Measurements from ENCODE around the gene CPLX1. TPM values are rescaled to one million over a fixed set of nuclear protein-coding genes. Genes with fewer than 3 reads are reported as not detected.

Gene CPLX1
- total RNA-seq, 1 experiment from 2014 or later: 2.7 TPM

- POLR2A ChIA-PET: no interaction called here
- Mint-ChIP-seq H3K36me3 (ENCODE audit: insufficient read depth, unreplicated experiment) (peaks cover 75% of the 10 kb centered on the region), H3K4me1 (ENCODE audit: insufficient read depth, unreplicated experiment) (no peaks in the 10 kb centered on the region), H3K27ac (ENCODE audit: low read depth, unreplicated experiment) (no peak overlapping the region), H3K4me3 (ENCODE audit: unreplicated experiment) (no peak overlapping the region), H3K9me3 (ENCODE audit: unreplicated experiment) (no peaks in the 10 kb centered on the region), H3K27me3 (ENCODE audit: insufficient read depth, unreplicated experiment) (no peaks in the 10 kb centered on the region)
- intact Hi-C loops (cut with micrococcal nuclease): no loop called here
- TF ChIP-seq CTCF (IDR thresholded peaks at IDR 0.05; ENCODE audit: unreplicated experiment): no peak
- CTCF ChIA-PET: no interaction called here
- no peak for DNase-seq (ENCODE audit: unreplicated experiment)
- BruUV-seq (replicated peaks): no TSS peak
Measured at GRCh38 chr4:735583-735982, 90.3 kb downstream of the CPLX1 start.

Other genes starting within 250 kb of the CPLX1 start
- gene TMEM271, start 249.8 kb downstream of the CPLX1 start, total RNA-seq (2022): not detected in 2 replicates
- gene PDE6B, start 200.6 kb downstream of the CPLX1 start, total RNA-seq (2022): not detected in 2 replicates
- gene ATP5ME, start 151.9 kb downstream of the CPLX1 start, total RNA-seq (2022): 355 and 389 TPM in 2 replicates
- gene MYL5, start 151.6 kb downstream of the CPLX1 start, total RNA-seq (2022): 30.6 and 32.9 TPM in 2 replicates
- gene SLC49A3, start 137.0 kb downstream of the CPLX1 start, total RNA-seq (2022): not detected in 2 replicates
- 26.5 and 33.5 TPM in 2 replicates for gene PCGF3, start 120.3 kb downstream of the CPLX1 start, total RNA-seq (2022)
- gene GAK, start 106.2 kb upstream of the CPLX1 start, total RNA-seq (2022): 70.4 and 72.9 TPM in 2 replicates
- 22.5 and 28.9 TPM in 2 replicates for gene TMEM175, start 106.3 kb upstream of the CPLX1 start, total RNA-seq (2022)
- 15.9 and 17.4 TPM in 2 replicates for gene DGKQ, start 147.4 kb upstream of the CPLX1 start, total RNA-seq (2022)
- gene IDUA, start 160.9 kb upstream of the CPLX1 start, total RNA-seq (2022): 35.0 and 35.1 TPM in 2 replicates
- 0.10 and 0.16 TPM in 2 replicates for gene SLC26A1, start 167.3 kb upstream of the CPLX1 start, total RNA-seq (2022)
- 33.5 and 33.6 TPM in 2 replicates for gene FGFRL1, start 185.5 kb upstream of the CPLX1 start, total RNA-seq (2022)

Data from MCF 10A (cell line).